ENCODE measurements around the gene CBL.
A peak's percentile ranks its signal among the peaks of the same experiment; 100 is the strongest.

DNA sequence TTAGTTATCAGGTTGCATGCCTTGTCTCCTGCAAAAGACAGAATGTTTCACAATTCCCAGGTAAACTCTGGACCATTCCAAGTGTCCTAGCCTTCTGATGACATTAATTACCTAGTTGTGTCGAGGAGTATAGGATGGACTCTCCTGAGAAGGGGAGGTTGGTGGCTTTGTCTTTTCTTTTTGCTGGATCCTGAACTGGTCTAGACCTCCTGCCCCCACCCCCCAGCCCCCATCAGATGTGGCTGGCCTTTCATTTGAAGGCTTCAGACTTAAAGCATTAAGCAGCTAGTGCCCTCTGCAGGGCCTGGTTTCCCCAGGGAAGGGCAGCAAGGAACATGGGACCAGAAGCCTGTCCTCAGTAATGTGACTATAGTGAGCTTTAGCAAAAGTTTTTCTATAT is 101.1 kb downstream of the CBL start:
- TF ChIP-seq, protein P1, sequence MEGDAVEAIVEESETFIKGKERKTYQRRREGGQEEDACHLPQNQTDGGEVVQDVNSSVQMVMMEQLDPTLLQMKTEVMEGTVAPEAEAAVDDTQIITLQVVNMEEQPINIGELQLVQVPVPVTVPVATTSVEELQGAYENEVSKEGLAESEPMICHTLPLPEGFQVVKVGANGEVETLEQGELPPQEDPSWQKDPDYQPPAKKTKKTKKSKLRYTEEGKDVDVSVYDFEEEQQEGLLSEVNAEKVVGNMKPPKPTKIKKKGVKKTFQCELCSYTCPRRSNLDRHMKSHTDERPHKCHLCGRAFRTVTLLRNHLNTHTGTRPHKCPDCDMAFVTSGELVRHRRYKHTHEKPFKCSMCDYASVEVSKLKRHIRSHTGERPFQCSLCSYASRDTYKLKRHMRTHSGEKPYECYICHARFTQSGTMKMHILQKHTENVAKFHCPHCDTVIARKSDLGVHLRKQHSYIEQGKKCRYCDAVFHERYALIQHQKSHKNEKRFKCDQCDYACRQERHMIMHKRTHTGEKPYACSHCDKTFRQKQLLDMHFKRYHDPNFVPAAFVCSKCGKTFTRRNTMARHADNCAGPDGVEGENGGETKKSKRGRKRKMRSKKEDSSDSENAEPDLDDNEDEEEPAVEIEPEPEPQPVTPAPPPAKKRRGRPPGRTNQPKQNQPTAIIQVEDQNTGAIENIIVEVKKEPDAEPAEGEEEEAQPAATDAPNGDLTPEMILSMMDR (IDR thresholded peaks at IDR 0.05): peak in 1 of 6 experiments; percentile 14
- TF ChIP-seq POLR2A (IDR thresholded peaks at IDR 0.05): no peak
